A549 (cell line): ENCODE measurements around the gene LIMS1. TPM values are rescaled to one million over a fixed set of nuclear protein-coding genes. Genes with fewer than 3 reads are reported as not detected.

ENCODE experiments used
- ATAC-seq, 2 experiments: fragments of 200-7000 bp in 1 of 2; fragments of >200 bp in 1 of 2; cut with Nextera tagmentation in 1 of 2; cut with Tn5 transposase in 1 of 2; 3 replicates each; pipeline versions ENCODE4 v1.8.0 to v1.9.1; 2018 to 2020; ENCODE audit warnings: mild to moderate bottlenecking in 1 of 2, moderate library complexity in 1 of 2
- CTCF ChIA-PET: fragments of 300-600 bp; sonication (Branson Sonifier 250); formaldehyde crosslinking; extraction: SDS; loops from one replicate; lab custom pipeline; 2021; ENCODE audit warnings: antibody characterized with exemption, inconsistent platforms; lab: Yijun Ruan, JAX
- POLR2A ChIA-PET: fragments of 350-600 bp; formaldehyde crosslinking; extraction: SDS; loops from one replicate; lab custom pipeline; 2021; ENCODE audit warnings: antibody characterized with exemption, inconsistent platforms; lab: Yijun Ruan, JAX
- DNase-seq, 2 experiments: peaks; one replicate each; pipeline versions ENCODE4 v3.0.0 to v3.0.0-alpha.2; 2011 to 2016; ENCODE audit warnings: low read depth in 1 of 2, low spot score in 1 of 2
- FAIRE-seq: peaks from 2 replicates; lab custom pipeline; 2011; peaks lifted over from hg19 to GRCh38; lab: Jason Lieb, UNC
- H3K27ac ChIP-seq, 2 experiments: fragments of >200 bp; sonication (Bioruptor Twin); formaldehyde crosslinking; 3 replicates each; pipeline ENCODE4 v1.5.1; 2016 to 2017
- H3K4me1 ChIP-seq: fragments of >200 bp; sonication (Bioruptor Twin); formaldehyde crosslinking; 3 replicates; pipeline ENCODE4 v1.6.1; 2016
- H3K4me2 ChIP-seq: fragments of >200 bp; sonication (Bioruptor Twin); formaldehyde crosslinking; 3 replicates; pipeline ENCODE4 v1.6.1; 2016
- H3K4me3 ChIP-seq: fragments of >200 bp; sonication (Bioruptor Twin); formaldehyde crosslinking; 3 replicates; pipeline ENCODE4 v1.5.1; 2016
- H3K9me3 ChIP-seq: fragments of >200 bp; sonication (Bioruptor Twin); formaldehyde crosslinking; 3 replicates; pipeline ENCODE4 v1.6.1; 2016
- CEBPB ChIP-seq, 2 experiments: fragments of >200 bp in 1 of 2; sonication (Bioruptor Twin) in 1 of 2; formaldehyde crosslinking in 1 of 2; IDR thresholded peaks; 2 replicates each; pipeline ENCODE4 v1.6.1; 2012 to 2016
- CHD2 ChIP-seq: fragments of 150-350 bp; IDR thresholded peaks from 2 replicates; pipeline ENCODE4 v1.6.1; 2014; ENCODE audit warnings: low read length; ENCODE audit not compliant: partially characterized antibody
- EHMT2 ChIP-seq: fragments of 200-600 bp; sonication (generic); IDR thresholded peaks from 2 replicates; pipeline ENCODE4 v1.6.1; 2016; ENCODE audit warnings: antibody characterized with exemption, low read depth, mild to moderate bottlenecking, moderate library complexity
- FOSB ChIP-seq: fragments of 250-450 bp; sonication (Bioruptor Pico); IDR thresholded peaks from 2 replicates; pipeline ENCODE4 v1.5.0; 2020; ENCODE audit warnings: mild to moderate bottlenecking, moderate library complexity
- FOSL2 ChIP-seq, 2 experiments: fragments of 450-650 bp in 1 of 2; fragments of >200 bp in 1 of 2; sonication (Bioruptor Twin) in 1 of 2; formaldehyde crosslinking; IDR thresholded peaks; 2 replicates each; pipeline versions ENCODE4 v1.5.0 to v1.6.1; 2016 to 2020; ENCODE audit warnings: mild to moderate bottlenecking in 1 of 2, moderate library complexity in 1 of 2
- GATA3 ChIP-seq: IDR thresholded peaks from 2 replicates; pipeline ENCODE4 v1.6.1; 2012; ENCODE audit warnings: borderline replicate concordance
- HOXB13 ChIP-seq: fragments of 250-450 bp; sonication (Bioruptor Pico); IDR thresholded peaks from 2 replicates; pipeline ENCODE4 v1.5.0; 2020; ENCODE audit warnings: low read depth, mild to moderate bottlenecking, moderate library complexity
- MAFK ChIP-seq: fragments of 450-650 bp; IDR thresholded peaks from 2 replicates; pipeline ENCODE4 v1.6.1; 2014; ENCODE audit not compliant: partially characterized antibody
- NFE2L2 ChIP-seq: fragments of 150-350 bp; conservative IDR thresholded peaks from 2 replicates; pipeline ENCODE4 v1.6.1; 2014; ENCODE audit warnings: low read length
- NPAS2 ChIP-seq: fragments of 250-450 bp; sonication (Bioruptor Pico); IDR thresholded peaks from 2 replicates; pipeline ENCODE4 v1.8.0; 2022; ENCODE audit warnings: mild to moderate bottlenecking, moderate library complexity, borderline replicate concordance
- PBX3 ChIP-seq: IDR thresholded peaks from 2 replicates; pipeline ENCODE4 v1.6.1; 2012
- POLR2A ChIP-seq: IDR thresholded peaks from 2 replicates; pipeline ENCODE4 v1.6.1; 2012; ENCODE audit warnings: mild to moderate bottlenecking, low read length
- REST ChIP-seq: fragments of 200-600 bp; sonication (generic); IDR thresholded peaks from 2 replicates; pipeline ENCODE4 v1.6.1; 2016; ENCODE audit warnings: antibody characterized with exemption, mild to moderate bottlenecking, moderate library complexity
- RFX5 ChIP-seq: fragments of 450-650 bp; IDR thresholded peaks from 2 replicates; pipeline ENCODE4 v1.7.1; 2014; ENCODE audit warnings: antibody characterized with exemption, mild to moderate bottlenecking, moderate library complexity
- WGBS: methylation state at CpG from one replicate; pipeline ENCODE4 v1.1.6; 2017; ENCODE audit errors: missing lambda C conversion rate; 5-methylcytosine and 5-hydroxymethylcytosine counted together
- polyA plus RNA-seq, 4 experiments: library from polyadenylated mRNA; depleted of rRNA in 3 of 4; stranded (reverse); fragments of >200 nt; fragmentation: RNase III in 1 of 4; extraction: RNeasy Plus Mini Kit Qiagen cat#74134 plus additional on column Dnase treatment in 1 of 4; gene quantifications; 2 replicates in 3 of 4; 3 replicates in 1 of 4; pipeline ENCODE4 v1.2.3, GENCODE V29; 2011 to 2017
- TF ChIP-seq, protein P1 (sequence below): fragments of >200 bp; sonication (Bioruptor Twin); formaldehyde crosslinking; IDR thresholded peaks from 3 replicates; pipeline ENCODE4 v1.5.1; 2016

Gene LIMS1
- polyA plus RNA-seq, 2 of the 4 experiments (the other 2 are of a cell fraction) = 40.0 to 94.1 TPM

- TF ChIP-seq PBX3 = no peak
- no peak for TF ChIP-seq MAFK
- TF ChIP-seq RFX5 = no peak
- no peak for TF ChIP-seq FOSB (CRISPR knock-in tag)
- TF ChIP-seq NPAS2 (CRISPR knock-in tag) = no peak
Measured at GRCh38 chr2:108634576-108635160, 100.4 kb downstream of the LIMS1 start (continued).

DNA sequence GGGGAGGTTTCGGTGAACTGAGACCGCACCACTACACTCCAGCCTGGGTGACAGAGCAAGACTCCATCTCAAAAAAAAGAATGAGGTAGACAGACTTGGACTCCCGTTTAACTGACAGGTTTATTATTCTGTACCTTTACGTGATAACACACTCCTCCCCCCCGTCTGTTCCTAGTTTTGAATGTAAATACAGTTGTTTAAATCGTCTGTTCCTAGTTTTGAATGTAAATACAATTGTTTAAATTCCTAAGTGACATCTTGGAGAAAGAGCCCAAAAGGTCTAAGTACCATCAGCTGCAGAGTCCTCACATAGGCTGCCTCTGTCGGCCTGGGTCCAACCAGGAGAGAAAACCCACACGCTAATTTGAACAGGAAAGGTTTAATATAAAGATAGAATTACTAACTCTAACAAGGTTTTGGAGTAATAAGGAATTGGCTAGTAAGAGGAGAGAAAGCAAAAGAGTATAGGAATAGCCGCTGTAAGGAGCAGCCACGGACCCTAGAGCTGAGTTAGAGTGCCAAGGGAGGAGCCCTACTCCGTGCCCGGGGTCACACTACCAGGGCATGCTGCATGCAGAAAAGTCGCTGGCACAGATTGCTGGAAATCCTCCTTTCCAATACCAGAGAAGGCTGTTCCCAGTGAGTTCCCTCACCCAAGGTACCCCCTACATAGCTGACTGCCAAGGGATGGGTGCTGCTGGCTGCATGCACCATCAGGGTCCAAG, 101.5 kb downstream of the LIMS1 start:
- 56% methylated on average over 12 of the region's 13 CpGs for WGBS
- Histone ChIP-seq H3K4me1 (peaks cover 76% of the 10 kb centered on the region), H3K27ac (peak overlapping the region; percentile 53 to 66; a peak in 5 of 6 replicates), H3K4me3 (no peak overlapping the region), H3K4me2 (peak overlapping the region; percentile 47), H3K9me3 (no peaks in the 10 kb centered on the region)
- DNase-seq (no peak), FAIRE-seq (no peak), ATAC-seq (peak; percentile 51 to 59)
- ChIA-PET CTCF (interaction anchor here (0.6 to 7.6 kb wide), 49 partner anchors 8 to 420 kb away, joined by 3 to 107 read pairs (median 4); partner anchors contain the start of genes LIMS1, SULT1C2 and SULT1C4), POLR2A (interaction anchor here (0.5 to 1.0 kb wide), 2 partner anchors 15 to 30 kb away, joined by 3 to 4 read pairs; no protein-coding TSS in a partner anchor)
- TF ChIP-seq GATA3 = no peak
- TF ChIP-seq HOXB13 (CRISPR knock-in tag) = no peak
- TF ChIP-seq CEBPB (IDR thresholded peaks at IDR 0.05) = no peak
- no peak for TF ChIP-seq POLR2A
- TF ChIP-seq NFE2L2 = no peak
- TF ChIP-seq, protein P1, sequence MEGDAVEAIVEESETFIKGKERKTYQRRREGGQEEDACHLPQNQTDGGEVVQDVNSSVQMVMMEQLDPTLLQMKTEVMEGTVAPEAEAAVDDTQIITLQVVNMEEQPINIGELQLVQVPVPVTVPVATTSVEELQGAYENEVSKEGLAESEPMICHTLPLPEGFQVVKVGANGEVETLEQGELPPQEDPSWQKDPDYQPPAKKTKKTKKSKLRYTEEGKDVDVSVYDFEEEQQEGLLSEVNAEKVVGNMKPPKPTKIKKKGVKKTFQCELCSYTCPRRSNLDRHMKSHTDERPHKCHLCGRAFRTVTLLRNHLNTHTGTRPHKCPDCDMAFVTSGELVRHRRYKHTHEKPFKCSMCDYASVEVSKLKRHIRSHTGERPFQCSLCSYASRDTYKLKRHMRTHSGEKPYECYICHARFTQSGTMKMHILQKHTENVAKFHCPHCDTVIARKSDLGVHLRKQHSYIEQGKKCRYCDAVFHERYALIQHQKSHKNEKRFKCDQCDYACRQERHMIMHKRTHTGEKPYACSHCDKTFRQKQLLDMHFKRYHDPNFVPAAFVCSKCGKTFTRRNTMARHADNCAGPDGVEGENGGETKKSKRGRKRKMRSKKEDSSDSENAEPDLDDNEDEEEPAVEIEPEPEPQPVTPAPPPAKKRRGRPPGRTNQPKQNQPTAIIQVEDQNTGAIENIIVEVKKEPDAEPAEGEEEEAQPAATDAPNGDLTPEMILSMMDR = no peak
- no peak for TF ChIP-seq FOSL2 (IDR thresholded peaks at IDR 0.05)
- no peak for TF ChIP-seq FOSL2 (CRISPR knock-in tag; IDR thresholded peaks at IDR 0.05)
- TF ChIP-seq REST = no peak
- no peak for TF ChIP-seq CHD2

GRCh38 chr2:108637304-108637669, 103.0 kb downstream of the LIMS1 start:
- 21% methylated on average over 4 of the region's 4 CpGs for WGBS
- Histone ChIP-seq H3K4me1 (peaks cover 75% of the 10 kb centered on the region), H3K27ac (peak overlapping the region; percentile 10 to 64; a peak in 4 of 6 replicates), H3K9me3 (no peaks in the 10 kb centered on the region), H3K4me3 (no peak overlapping the region)
- ChIA-PET POLR2A (interaction anchor here (0.7 kb wide), 1 partner anchor 43 kb away, joined by 3 read pairs; no protein-coding TSS in a partner anchor), CTCF (interaction anchor here (0.9 to 7.6 kb wide), 25 partner anchors 9 to 443 kb away, joined by 3 to 107 read pairs (median 9); partner anchors contain the start of gene LIMS1)
- ATAC-seq (0 out of 6 replicates have a peak, but pooled peaks of 1 of the 2 experiments have one; percentile 7), FAIRE-seq (no peak), DNase-seq (peak in 1 of 2 experiments; percentile 32)
- TF ChIP-seq EHMT2 (no peak), MAFK (peak; percentile 70)
- TF ChIP-seq, all 56 proteins: peak for 1
- 0 out of 3 replicates have a peak overlapping the region, but pooled peaks have one; percentile 22 for H3K4me2 ChIP-seq
